ENCODE data around the gene SEMA4B.
A peak's percentile ranks its signal among the peaks of the same experiment; 100 is the strongest.

The SEMA4B gene

DNA sequence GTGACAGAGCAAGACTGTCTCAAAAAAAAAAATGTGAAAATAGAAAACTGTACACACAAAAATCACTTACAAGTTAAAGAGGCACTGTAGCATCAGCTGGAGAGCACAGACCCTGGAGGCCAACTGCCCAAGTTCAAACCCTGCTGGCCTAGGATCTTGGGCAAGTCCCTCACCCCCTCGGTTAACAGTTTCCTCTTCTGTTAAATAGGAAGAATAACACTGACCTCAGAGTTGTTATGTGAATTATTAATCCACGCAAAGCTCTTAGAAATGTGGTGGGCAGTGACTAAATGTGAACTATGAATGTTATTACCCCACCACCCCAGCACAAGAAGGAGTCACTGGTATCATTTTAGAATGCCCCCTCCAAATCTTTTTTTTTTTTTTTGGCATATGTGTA is 21.4 kb downstream of the SEMA4B start:
- intact Hi-C loops (cut with DNase I) = no loop called here
- DNase-seq = no peak

DNA sequence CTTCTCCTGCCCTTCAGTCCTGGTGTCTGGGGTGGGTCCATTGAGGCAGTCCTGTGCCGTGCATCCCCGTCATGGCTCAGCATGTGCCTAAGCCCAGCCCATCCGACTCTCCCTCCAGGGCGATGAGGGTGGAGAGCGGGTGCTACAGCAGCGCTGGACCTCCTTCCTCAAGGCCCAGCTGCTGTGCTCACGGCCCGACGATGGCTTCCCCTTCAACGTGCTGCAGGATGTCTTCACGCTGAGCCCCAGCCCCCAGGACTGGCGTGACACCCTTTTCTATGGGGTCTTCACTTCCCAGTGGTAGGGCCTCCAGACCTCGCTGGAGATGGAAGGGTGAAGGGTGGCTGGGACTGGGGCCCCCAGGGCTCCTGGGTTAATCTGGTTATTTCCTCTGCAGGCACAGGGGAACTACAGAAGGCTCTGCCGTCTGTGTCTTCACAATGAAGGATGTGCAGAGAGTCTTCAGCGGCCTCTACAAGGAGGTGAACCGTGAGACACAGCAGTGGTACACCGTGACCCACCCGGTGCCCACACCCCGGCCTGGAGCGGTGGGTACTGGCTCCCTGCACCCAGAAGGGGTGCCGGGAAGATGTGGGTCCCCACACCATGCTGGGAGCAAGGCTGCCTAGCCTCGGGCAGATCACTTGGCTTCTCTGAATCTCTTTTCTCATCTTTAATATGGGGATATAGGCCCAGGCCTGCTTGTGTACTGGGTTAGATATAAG is 22.5 kb downstream of the SEMA4B start:
- DNase-seq = peak in 1 of 10 donors; percentile 68
- intact Hi-C loops (cut with DNase I) = no loop called here

DNA sequence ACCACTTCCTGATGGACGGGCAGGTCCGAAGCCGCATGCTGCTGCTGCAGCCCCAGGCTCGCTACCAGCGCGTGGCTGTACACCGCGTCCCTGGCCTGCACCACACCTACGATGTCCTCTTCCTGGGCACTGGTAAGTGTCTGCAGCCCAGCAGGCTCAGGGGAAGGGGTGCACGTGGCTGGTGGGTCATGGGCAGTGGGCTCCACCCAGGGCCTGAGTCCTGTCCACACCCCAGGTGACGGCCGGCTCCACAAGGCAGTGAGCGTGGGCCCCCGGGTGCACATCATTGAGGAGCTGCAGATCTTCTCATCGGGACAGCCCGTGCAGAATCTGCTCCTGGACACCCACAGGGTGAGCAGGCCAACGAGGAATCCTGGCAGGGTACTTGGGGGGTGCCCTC is 23.9 kb downstream of the SEMA4B start:
- intact Hi-C loops (cut with DNase I) = no loop called here
- peak in 1 of 10 donors; percentile 84 for DNase-seq

DNA sequence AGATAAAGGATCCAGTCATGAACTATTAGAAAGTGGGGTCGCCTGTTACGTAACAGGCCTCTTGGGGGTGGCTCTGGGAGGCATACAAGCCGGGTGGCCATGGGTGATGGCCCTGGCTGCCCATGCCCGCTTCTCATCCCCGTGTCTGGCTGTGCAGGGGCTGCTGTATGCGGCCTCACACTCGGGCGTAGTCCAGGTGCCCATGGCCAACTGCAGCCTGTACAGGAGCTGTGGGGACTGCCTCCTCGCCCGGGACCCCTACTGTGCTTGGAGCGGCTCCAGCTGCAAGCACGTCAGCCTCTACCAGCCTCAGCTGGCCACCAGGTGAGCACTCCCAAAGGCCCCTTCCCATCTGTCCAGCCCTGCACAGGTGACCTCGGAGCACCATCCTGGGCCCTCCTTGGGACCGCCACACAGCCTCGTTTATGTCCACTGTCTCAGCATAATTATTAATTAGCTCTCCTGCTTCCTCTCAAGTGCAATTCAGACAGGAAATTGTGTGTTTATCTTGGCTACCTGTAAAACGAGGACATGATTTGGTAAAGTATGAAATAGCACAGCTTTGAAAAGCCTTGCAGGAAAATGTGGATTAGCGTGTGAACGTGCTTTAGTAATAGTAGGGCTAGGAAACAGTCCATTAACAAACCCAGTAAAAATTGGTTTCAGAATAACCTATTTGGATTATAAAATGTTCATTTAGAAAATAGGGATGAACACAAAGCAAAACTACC is 24.5 kb downstream of the SEMA4B start:
- DNase-seq = no peak
- intact Hi-C loops (cut with DNase I) = no loop called here

DNA sequence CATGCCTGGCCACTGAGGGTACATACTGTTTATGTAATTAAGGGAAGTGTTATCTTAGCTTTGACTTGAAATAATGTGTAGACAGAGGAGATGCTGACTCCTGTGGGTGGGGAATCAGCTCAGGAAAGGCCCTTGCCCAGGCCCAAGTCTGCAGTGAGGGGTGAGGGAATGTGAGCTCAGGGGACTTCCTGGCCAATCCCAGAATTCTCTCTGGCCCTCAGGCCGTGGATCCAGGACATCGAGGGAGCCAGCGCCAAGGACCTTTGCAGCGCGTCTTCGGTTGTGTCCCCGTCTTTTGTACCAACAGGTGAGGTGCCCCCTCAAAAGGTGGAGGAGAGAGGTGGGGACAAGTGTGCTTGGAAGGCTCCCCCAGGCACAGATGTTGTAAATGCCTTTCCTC is 26.2 kb downstream of the SEMA4B start:
- intact Hi-C loops (cut with DNase I) = no loop called here
- DNase-seq = no peak

DNA sequence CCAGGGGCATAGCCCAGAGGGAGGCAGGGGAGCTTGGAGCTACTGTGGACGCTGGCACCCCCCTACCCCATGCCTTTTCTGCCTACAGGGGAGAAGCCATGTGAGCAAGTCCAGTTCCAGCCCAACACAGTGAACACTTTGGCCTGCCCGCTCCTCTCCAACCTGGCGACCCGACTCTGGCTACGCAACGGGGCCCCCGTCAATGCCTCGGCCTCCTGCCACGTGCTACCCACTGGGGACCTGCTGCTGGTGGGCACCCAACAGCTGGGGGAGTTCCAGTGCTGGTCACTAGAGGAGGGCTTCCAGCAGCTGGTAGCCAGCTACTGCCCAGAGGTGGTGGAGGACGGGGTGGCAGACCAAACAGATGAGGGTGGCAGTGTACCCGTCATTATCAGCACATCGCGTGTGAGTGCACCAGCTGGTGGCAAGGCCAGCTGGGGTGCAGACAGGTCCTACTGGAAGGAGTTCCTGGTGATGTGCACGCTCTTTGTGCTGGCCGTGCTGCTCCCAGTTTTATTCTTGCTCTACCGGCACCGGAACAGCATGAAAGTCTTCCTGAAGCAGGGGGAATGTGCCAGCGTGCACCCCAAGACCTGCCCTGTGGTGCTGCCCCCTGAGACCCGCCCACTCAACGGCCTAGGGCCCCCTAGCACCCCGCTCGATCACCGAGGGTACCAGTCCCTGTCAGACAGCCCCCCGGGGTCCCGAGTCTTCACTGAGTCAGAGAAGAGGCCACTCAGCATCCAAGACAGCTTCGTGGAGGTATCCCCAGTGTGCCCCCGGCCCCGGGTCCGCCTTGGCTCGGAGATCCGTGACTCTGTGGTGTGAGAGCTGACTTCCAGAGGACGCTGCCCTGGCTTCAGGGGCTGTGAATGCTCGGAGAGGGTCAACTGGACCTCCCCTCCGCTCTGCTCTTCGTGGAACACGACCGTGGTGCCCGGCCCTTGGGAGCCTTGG is 27.0 kb downstream of the SEMA4B start:
- DNase-seq = no peak
- intact Hi-C loops (cut with DNase I) = no loop called here

DNA sequence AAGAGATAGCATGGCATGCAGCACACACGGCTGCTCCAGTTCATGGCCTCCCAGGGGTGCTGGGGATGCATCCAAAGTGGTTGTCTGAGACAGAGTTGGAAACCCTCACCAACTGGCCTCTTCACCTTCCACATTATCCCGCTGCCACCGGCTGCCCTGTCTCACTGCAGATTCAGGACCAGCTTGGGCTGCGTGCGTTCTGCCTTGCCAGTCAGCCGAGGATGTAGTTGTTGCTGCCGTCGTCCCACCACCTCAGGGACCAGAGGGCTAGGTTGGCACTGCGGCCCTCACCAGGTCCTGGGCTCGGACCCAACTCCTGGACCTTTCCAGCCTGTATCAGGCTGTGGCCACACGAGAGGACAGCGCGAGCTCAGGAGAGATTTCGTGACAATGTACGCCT is 27.8 kb downstream of the SEMA4B start:
- DNase-seq = no peak
- intact Hi-C loops (cut with DNase I) = no loop called here

DNA sequence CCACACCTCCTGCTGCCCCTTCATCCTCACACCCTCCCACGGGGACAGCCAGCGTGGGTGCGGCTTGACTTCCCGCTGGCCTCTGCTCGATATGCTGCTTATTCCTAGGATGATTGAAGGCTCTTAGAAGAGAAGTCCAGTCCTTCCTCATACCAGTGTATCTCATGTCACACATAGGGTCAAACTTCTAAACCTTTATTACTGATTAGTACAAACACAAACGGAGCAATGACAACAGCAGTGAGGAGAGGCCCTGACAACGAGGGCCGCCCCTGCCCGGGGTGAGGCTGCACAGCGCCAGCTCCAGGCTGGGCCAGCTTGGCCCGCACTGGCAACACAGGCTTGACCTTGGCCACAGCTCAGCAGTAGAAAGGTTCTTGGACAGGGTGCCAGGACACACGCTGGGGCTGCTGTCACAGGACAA is 29.0 kb downstream of the SEMA4B start:
- intact Hi-C loops (cut with DNase I) = loop anchor here (5.0 kb wide), 1 partner anchor 37 kb away; the partner anchor contains the start of gene NGRN
- DNase-seq = peak in 6 of 10 donors; percentile 29 to 90 (median 51)

DNA sequence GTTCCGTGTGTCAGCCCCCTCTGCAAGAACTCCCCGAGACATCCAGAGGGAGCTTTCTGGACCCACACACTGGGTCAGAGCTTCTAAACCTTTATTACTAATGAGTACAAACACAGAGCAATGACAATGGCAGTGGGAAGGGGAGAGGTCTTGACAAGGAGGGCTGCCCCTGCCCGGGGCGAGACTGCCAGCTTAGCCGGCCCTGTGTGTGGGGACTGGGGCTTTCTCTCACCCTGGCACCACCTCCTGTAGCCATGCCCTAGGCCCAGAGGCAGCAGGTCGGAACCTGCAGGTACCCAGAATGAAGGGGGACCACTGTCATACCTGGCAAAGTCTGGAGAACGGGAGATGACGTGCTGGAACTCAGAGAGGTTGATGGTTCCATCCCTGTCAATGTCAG is 29.5 kb downstream of the SEMA4B start:
- intact Hi-C loops (cut with DNase I) = loop anchor here (5.0 kb wide), 1 partner anchor 37 kb away; the partner anchor contains the start of gene NGRN
- DNase-seq = no peak

DNA sequence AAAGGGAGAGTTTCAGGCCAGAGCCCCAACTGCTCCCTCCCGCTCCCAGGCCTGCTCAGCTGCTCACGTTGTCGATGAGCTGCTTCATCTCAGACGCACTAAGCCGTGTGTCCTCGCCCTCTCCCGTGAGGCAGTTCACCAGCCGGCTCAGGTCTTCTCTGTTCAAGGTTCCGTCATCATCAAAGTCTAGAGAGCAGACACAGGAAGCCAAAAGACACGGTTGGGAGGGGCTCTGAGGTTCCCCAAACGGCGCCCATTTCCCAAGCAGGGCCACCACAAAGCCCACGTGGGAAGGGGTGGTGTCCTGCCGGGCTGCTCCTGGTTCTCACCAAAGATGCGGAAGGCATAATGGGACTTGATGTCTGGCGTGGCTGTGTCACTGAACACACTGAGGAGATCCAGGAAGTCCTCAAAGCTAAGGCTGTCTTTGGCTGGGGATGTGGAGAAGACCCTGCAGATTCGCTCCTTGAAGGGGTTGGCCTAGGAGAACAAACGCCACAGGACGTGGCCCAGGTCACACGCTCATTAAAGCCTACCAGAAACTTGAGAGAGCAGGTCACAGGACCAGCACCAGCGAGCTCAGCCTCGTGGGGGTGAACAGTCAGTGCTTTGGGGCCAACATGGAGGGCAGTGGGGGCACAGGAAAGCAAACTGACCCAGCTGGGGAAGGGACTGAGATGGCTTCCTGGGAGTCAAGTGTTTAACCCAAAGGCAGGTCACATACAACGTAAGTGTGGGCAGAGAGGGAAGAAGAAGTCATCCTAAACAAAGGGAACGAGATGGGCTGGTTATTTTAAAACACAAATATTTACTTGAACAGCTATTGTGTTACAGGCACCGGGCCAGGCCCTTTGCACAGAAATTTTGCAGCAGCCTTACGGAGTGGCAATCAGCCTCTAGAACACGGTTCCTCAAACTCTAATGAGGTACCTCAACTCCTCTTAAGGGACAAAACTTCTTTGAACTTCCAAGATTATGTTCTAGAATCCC is 30.2 kb downstream of the SEMA4B start:
- peak in 2 of 10 donors; percentile 31 to 86 for DNase-seq
- intact Hi-C loops (cut with DNase I) = loop anchor here (5.0 kb wide), 1 partner anchor 36 kb away; the partner anchor contains the start of gene NGRN

DNA sequence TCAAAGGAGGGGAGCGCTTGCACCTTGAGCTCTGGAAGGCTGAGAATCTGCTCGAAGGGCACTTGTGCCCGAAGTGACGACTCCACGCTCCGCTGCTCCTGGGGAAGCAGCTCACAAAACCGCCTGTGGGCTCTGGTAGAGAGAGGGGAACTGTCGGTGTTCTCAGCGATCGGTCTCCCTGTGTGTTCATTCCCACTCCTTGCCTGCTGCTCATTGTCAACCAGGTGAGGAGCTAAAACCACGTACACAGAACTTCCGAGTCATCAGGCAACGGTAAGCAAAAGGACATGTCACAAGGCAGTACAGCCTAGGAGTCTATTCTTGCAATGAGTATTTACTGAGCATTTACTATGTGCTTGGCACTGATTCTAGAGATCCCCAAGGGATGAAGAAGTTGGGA is 31.1 kb downstream of the SEMA4B start:
- DNase-seq = no peak
- intact Hi-C loops (cut with DNase I) = loop anchor here (5.0 kb wide), 1 partner anchor 35 kb away; the partner anchor contains the start of gene NGRN

DNA sequence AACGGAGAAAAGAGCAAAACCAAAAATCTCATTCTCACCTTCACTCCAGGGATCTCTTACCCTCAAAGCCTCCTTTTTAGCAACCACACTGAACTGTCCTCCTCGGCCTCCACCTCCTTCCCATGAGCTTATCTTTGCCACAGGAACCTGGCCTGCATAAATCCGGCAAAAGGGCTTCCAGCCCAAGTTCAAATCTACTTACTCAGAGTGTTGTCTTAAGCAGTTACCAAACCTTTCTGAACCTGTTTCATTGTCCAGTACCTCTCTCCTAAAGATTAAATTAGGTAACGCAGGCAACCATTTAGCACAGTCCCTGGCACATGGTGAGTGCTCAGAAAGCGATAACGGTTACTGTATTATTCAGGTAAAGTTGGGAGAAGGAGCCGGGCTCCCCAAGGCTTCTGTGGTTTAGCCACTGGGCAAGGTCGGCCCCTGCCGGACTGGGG is 31.8 kb downstream of the SEMA4B start:
- intact Hi-C loops (cut with DNase I) = loop anchor here (5.0 kb wide), 1 partner anchor 34 kb away; the partner anchor contains the start of gene NGRN
- DNase-seq = no peak

DNA sequence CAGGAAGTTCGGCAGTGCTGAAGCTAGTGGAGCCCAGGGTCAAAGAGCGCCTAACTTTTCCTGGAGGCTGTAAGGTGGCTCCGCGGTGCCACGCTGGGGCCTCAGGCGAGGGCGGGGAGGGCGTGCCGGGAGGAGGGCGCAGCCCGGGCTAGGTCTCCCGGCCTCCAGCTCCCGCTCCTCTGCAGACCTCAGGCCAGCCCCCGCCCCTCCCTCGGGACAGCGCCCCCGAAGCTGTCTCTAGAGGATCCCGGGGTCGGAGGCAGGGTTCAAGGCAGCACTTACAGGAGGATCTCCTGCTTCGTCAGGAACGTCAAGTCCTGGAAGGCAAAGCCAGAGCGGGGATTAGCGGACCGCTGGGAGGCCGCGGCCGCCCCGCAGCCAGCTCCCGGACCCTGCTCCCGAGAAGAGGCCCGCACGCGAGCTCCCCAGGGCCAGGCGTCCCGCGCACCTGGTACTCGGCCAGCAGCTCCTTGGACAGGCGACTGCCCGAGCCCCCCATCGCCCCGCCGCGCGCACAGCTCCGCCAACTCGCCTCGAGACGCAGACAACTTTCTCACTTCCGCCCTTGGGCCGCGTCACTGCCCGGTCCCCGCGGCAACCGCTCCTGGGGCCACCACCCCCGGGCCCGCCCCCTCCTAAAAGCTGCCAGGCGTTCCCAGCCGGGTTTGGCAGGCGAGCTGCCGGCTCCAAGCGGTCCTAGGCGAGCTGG is 32.4 kb downstream of the SEMA4B start, which contains the start of gene CIB1:
CIB1 (minus strand) TSS at position 555 of the 709 bp plus-strand sequence; CDS start at position 499, 56 bp downstream.
- intact Hi-C loops (cut with DNase I) = loop anchor here (5.0 kb wide), 1 partner anchor 34 kb away; the partner anchor contains the start of gene NGRN
- peak; percentile 92 to 99 (median 96) for DNase-seq

DNA sequence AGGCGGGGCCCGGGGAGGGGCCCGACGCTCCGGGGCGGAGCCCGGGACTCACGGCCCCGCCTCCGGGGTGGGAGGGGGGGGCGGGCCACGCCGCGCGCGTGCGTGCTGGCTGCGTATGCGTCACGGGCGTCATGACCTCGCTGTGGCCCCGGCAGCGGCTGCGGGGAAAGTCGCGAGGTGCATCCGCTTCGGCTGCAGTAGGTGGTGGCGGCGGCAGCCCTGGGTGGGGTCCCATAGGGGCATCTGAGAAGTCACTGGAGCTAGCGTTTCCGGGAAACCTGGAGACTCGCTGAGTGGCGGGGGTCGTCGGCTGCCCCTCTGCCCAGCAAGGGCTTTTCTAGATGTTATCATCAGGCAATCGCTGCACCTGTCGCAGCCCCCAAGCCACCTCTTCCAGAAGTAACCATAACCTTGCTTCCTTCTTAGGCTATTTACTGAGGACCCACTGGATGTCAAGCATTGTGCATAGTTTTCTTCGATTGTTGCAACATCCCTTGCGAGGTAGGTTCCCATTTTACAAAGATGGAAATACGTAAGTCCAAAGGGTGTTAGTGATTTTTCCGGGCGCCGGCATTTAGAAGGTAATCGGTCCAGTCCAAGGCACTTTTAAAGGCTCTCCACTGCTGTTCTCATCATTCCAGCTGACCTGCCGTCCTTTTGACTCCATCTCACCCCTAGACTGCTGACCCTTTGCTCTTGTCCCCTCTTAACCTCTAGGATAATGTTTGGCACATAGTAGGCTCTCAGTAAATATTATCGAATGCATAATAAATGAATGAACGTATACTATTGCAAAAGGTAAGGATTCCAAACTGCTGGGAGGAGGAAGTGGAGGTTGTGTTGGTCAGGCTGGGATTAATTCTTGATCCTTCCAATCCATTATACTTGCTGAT is 33.2 kb downstream of the SEMA4B start, which contains the start of gene GDPGP1:
GDPGP1 (plus strand) TSS at position 114 of the 893 bp plus-strand sequence. CDS start 6,700 bp downstream, outside the sequence.
- DNase-seq = peak in 1 of 10 donors; percentile 16
- intact Hi-C loops (cut with DNase I) = loop anchor here (5.0 kb wide), 1 partner anchor 33 kb away; the partner anchor contains the start of gene NGRN

DNA sequence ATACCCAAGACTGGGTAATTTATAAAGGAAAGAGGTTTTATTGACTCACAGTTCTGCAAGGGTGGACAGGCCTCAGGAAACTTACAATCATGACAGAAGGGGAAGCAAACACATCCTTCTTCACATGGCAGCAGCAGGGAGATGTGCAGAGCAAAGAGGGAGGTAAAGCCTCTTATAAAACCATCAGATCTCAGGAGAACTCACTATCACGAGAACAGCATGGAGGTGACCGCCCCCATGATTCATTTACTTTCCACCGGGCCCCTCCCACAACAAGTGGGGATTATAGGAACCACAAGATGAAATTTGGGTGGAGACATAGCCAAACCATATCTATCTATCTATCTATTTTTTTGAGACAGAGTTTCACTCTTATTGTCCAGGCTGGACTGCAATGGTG is 38.2 kb downstream of the SEMA4B start:
- DNase-seq = no peak
- intact Hi-C loops (cut with DNase I) = no loop called here

DNA sequence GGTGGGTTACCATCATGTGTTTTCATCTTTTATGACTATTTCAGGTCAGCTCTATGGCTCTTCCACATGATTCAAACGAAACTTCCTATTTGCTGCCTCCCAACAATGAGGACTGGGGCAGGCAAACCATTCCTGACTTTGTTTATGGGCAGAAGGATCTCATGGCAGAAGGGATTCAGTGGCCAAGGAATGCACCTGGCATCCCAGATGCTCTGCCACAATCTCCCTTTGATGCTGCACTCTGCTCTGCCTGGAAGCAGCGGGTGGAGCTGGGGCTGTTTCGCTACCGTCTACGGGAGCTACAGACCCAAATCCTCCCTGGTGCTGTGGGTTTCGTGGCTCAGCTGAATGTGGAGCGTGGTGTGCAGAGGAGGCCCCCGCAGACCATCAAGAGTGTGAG is 39.7 kb downstream of the SEMA4B start:
- intact Hi-C loops (cut with DNase I) = no loop called here
- DNase-seq = no peak

All from posterior cingulate gyrus (tissue), 11 donors.